Measurements from ENCODE around the gene TMBIM1. TPM values are rescaled to one million over a fixed set of nuclear protein-coding genes. Genes with fewer than 3 reads are reported as not detected.

The TMBIM1 gene
- total RNA-seq, 1 donor from 2014 or later = 111 TPM

GRCh38 chr2:218262631-218263586 lies 29.4 kb downstream of the TMBIM1 start:
- Histone ChIP-seq H3K27me3 (ENCODE audit: low read depth) (no peaks in the 10 kb centered on the region), H3K9me3 (replicated peaks) (no peaks in the 10 kb centered on the region), H3K27ac (replicated peaks) (peak overlapping the region; percentile 88), H3K4me3 (no peak overlapping the region), H3K4me1 (peaks cover 72% of the 10 kb centered on the region), H3K36me3 (peaks cover 51% of the 10 kb centered on the region)
- intact Hi-C loops (cut with micrococcal nuclease) = no loop called here
- DNase-seq = no peak
- TF ChIP-seq CTCF (IDR thresholded peaks at IDR 0.05; ENCODE audit: borderline replicate concordance) = no peak

GRCh38 chr2:218262237-218262600 lies 30.1 kb downstream of the TMBIM1 start:
- no peaks in the 10 kb centered on the region for H3K27me3 ChIP-seq (ENCODE audit: low read depth)
- peaks cover 45% of the 10 kb centered on the region for H3K36me3 ChIP-seq
- H3K27ac ChIP-seq (replicated peaks) = peak overlapping the region; percentile 88
- no peak for TF ChIP-seq CTCF (IDR thresholded peaks at IDR 0.05; ENCODE audit: borderline replicate concordance)
- intact Hi-C loops (cut with micrococcal nuclease) = no loop called here
- DNase-seq = no peak
- H3K4me3 ChIP-seq = no peak overlapping the region
- no peaks in the 10 kb centered on the region for H3K9me3 ChIP-seq (replicated peaks)
- H3K4me1 ChIP-seq = peaks cover 75% of the 10 kb centered on the region

- no peak for TF ChIP-seq CTCF (IDR thresholded peaks at IDR 0.05; ENCODE audit: borderline replicate concordance)
- Histone ChIP-seq H3K4me1 (peaks cover 78% of the 10 kb centered on the region), H3K27ac (replicated peaks) (peak overlapping the region; percentile 88), H3K36me3 (peaks cover 39% of the 10 kb centered on the region), H3K4me3 (peak overlapping the region; percentile 32), H3K27me3 (ENCODE audit: low read depth) (no peaks in the 10 kb centered on the region), H3K9me3 (replicated peaks) (no peaks in the 10 kb centered on the region)
- DNase-seq = no peak
- intact Hi-C loops (cut with micrococcal nuclease) = no loop called here
Observed at GRCh38 chr2:218261423-218262236, 30.7 kb downstream of the TMBIM1 start.

- DNase-seq = peak; percentile 61
- intact Hi-C loops (cut with micrococcal nuclease) = no loop called here
- Histone ChIP-seq H3K27me3 (ENCODE audit: low read depth) (no peaks in the 10 kb centered on the region), H3K27ac (replicated peaks) (peak within 1 kb of the TSS; percentile 88), H3K4me3 (peak within 1 kb of the TSS; percentile 47), H3K4me1 (peaks cover 78% of the 10 kb centered on the region), H3K36me3 (peaks cover 31% of the 10 kb centered on the region), H3K9me3 (replicated peaks) (no peaks in the 10 kb centered on the region)
- TF ChIP-seq CTCF (IDR thresholded peaks at IDR 0.05; ENCODE audit: borderline replicate concordance) = no peak
Observed at GRCh38 chr2:218260742-218261422, 31.4 kb downstream of the TMBIM1 start, which contains the start of gene GPBAR1. Gene GPBAR1, plus strand, starts transcription at chr2:218261015. Its CDS starts 1,710 bp downstream, at chr2:218262725.

GRCh38 chr2:218260166-218260565 lies 32.1 kb downstream of the TMBIM1 start:
- intact Hi-C loops (cut with micrococcal nuclease) = no loop called here
- H3K9me3 ChIP-seq (replicated peaks) = no peaks in the 10 kb centered on the region
- DNase-seq = no peak
- H3K27me3 ChIP-seq (ENCODE audit: low read depth) = no peaks in the 10 kb centered on the region
- H3K27ac ChIP-seq (replicated peaks) = peak overlapping the region; percentile 88
- H3K4me1 ChIP-seq = peaks cover 78% of the 10 kb centered on the region
- peak overlapping the region; percentile 47 for H3K4me3 ChIP-seq
- TF ChIP-seq CTCF (IDR thresholded peaks at IDR 0.05; ENCODE audit: borderline replicate concordance) = no peak
- peaks cover 31% of the 10 kb centered on the region for H3K36me3 ChIP-seq
